Prostate gland (tissue), 2 donors: ENCODE data around the gene SHISAL1. TPM values are rescaled to one million over a fixed set of nuclear protein-coding genes. Genes with fewer than 3 reads are reported as not detected.

Experiments
- DNase-seq: peaks from one replicate; pipeline ENCODE4 v3.0.0-alpha.2; 2019; ENCODE audit warnings: low spot score
- H3K27ac ChIP-seq, 2 donors: fragments of 200-600 bp; sonication (generic); 2 replicates each; pipeline ENCODE4 v1.5.1; 2017 to 2019
- H3K27me3 ChIP-seq: fragments of 200-600 bp; sonication (generic); replicated peaks from 2 replicates; pipeline ENCODE4 v1.5.1; 2019; ENCODE audit not compliant: insufficient read depth
- H3K36me3 ChIP-seq, 2 donors: fragments of 200-600 bp; sonication (generic); 1 replicate in 1 of 2; 2 replicates in 1 of 2; pipeline versions ENCODE4 v1.5.1 to v1.8.1; 2017 to 2019
- H3K4me1 ChIP-seq: fragments of 200-600 bp; sonication (generic); replicated peaks from 2 replicates; pipeline ENCODE4 v1.5.1; 2019
- H3K4me3 ChIP-seq, 2 donors: fragments of 200-600 bp; sonication (generic); 2 replicates each; pipeline ENCODE4 v1.5.1; 2017 to 2019
- H3K9me3 ChIP-seq: fragments of 200-600 bp; sonication (generic); 2 replicates; pipeline ENCODE4 v1.5.1; 2017
- CTCF ChIP-seq, 4 experiments: fragments of 200-600 bp in 2 of 4; fragments of 450-650 bp in 2 of 4; sonication (generic) in 2 of 4; IDR thresholded peaks; 1 replicate in 3 of 4; 2 replicates in 1 of 4; pipeline ENCODE4 v1.5.1; 2016 to 2019; ENCODE audit warnings: antibody characterized with exemption in 4 of 4, mild to moderate bottlenecking in 2 of 4, moderate library complexity in 2 of 4
- POLR2A ChIP-seq: fragments of 450-650 bp; IDR thresholded peaks from one replicate; pipeline ENCODE4 v1.6.1; 2016; ENCODE audit warnings: antibody characterized with exemption, mild to moderate bottlenecking
- POLR2AphosphoS5 ChIP-seq: sonication (generic); formaldehyde crosslinking; IDR thresholded peaks from one replicate; pipeline ENCODE4 v1.6.1; 2017; ENCODE audit warnings: antibody characterized with exemption
- WGBS: methylation state at CpG from one replicate; pipeline ENCODE4 v1.1.5; 2018; 5-methylcytosine and 5-hydroxymethylcytosine counted together
- intact Hi-C: fragments of 100-400 bp; cut with DNase I; formaldehyde crosslinking; loops from one replicate; pipeline ENCODE4 v1.14.2; 2022
- total RNA-seq, 2 donors: library from RNA; depleted of rRNA; stranded (reverse); fragments of >200 nt; gene quantifications; one replicate each; pipeline ENCODE4 v1.1.0, GENCODE V29; 2016

Gene SHISAL1
- total RNA-seq, 2 donors from 2014 or later: 1.8 to 7.8 TPM

GRCh38 chr22:44204739-44205515 is 107.8 kb downstream of the SHISAL1 start:
- Histone ChIP-seq H3K27me3 (no peaks in the 10 kb centered on the region), H3K4me1 (no peaks in the 10 kb centered on the region), H3K36me3 (no peaks in the 10 kb centered on the region), H3K4me3 (no peak overlapping the region), H3K27ac (no peak overlapping the region), H3K9me3 (no peaks in the 10 kb centered on the region)
- intact Hi-C loops: no loop called here
- no peak for DNase-seq
- WGBS: 96% methylated on average over 15 of the region's 16 CpGs
- TF ChIP-seq POLR2AphosphoS5: no peak
- no peak for TF ChIP-seq CTCF (IDR thresholded peaks at IDR 0.05)
- no peak for TF ChIP-seq POLR2A

GRCh38 chr22:44203203-44203602 is 109.5 kb downstream of the SHISAL1 start:
- intact Hi-C loops: no loop called here
- H3K4me1 ChIP-seq: no peaks in the 10 kb centered on the region
- H3K4me3 ChIP-seq: no peak overlapping the region
- WGBS: 69% methylated on average over 6 of the region's 6 CpGs
- TF ChIP-seq CTCF (IDR thresholded peaks at IDR 0.05) (no peak), POLR2A (no peak), POLR2AphosphoS5 (no peak)
- H3K36me3 ChIP-seq: no peaks in the 10 kb centered on the region
- H3K9me3 ChIP-seq: no peaks in the 10 kb centered on the region
- no peak overlapping the region for H3K27ac ChIP-seq
- no peak for DNase-seq
- no peaks in the 10 kb centered on the region for H3K27me3 ChIP-seq

- Histone ChIP-seq H3K4me1 (no peaks in the 10 kb centered on the region), H3K36me3 (no peaks in the 10 kb centered on the region), H3K9me3 (no peaks in the 10 kb centered on the region), H3K4me3 (no peak overlapping the region), H3K27me3 (no peaks in the 10 kb centered on the region), H3K27ac (no peak overlapping the region)
- WGBS: 73% methylated on average over 11 of the region's 11 CpGs
- DNase-seq: no peak
- intact Hi-C loops: no loop called here
- TF ChIP-seq CTCF (IDR thresholded peaks at IDR 0.05) (no peak), POLR2A (no peak), POLR2AphosphoS5 (no peak)
Observed at GRCh38 chr22:44202261-44202789, 110.4 kb downstream of the SHISAL1 start.

- Histone ChIP-seq H3K27ac (no peak overlapping the region), H3K9me3 (no peaks in the 10 kb centered on the region), H3K27me3 (no peaks in the 10 kb centered on the region), H3K36me3 (no peaks in the 10 kb centered on the region), H3K4me3 (no peak overlapping the region), H3K4me1 (no peaks in the 10 kb centered on the region)
- no peak for DNase-seq
- intact Hi-C loops: no loop called here
- TF ChIP-seq POLR2AphosphoS5: no peak
- 72% methylated on average over 12 of the region's 12 CpGs for WGBS
Observed at GRCh38 chr22:44201665-44202064, 111.1 kb downstream of the SHISAL1 start.

- TF ChIP-seq CTCF (IDR thresholded peaks at IDR 0.05): no peak
- TF ChIP-seq POLR2AphosphoS5: no peak
- TF ChIP-seq POLR2A: no peak
- no peaks in the 10 kb centered on the region for H3K27me3 ChIP-seq
- WGBS: 86% methylated on average over 17 of the region's 17 CpGs
- DNase-seq: no peak
- no peaks in the 10 kb centered on the region for H3K36me3 ChIP-seq
- no peak overlapping the region for H3K4me3 ChIP-seq
- H3K9me3 ChIP-seq: no peaks in the 10 kb centered on the region
- no peak overlapping the region for H3K27ac ChIP-seq
- intact Hi-C loops: no loop called here
- H3K4me1 ChIP-seq: no peaks in the 10 kb centered on the region
Observed at GRCh38 chr22:44200855-44201550, 111.7 kb downstream of the SHISAL1 start.
